Measurements from ENCODE around the gene NPSR1.

DNA sequence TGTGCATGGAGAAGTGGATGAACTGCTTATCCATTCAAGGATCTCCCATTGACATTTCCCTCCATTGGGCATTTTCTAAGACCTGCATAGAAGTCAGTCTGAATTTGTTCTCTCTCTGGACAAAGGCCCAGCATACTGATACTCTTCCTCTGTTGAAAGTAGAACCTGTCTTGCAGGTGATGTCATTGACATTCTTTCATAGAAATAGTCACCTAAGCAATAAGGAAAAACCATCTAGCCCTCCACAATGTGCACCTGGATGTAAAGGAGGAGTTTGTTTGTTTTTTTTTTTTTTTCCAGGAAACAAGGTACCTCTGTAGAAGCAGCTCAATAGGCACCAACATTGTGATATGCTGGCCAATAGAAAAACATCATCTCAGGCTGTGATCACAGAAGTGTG lies 228.8 kb downstream of the NPSR1 start:
- no peak for TF ChIP-seq CTCF (IDR thresholded peaks at IDR 0.05 in 4 of 5, conservative IDR thresholded peaks at IDR 0.05 in 1 of 5)
- TF ChIP-seq POLR2A (IDR thresholded peaks at IDR 0.05): no peak
